AG04449 (cell line): ENCODE measurements around the gene TSPAN33.
"Not testable (repeated sequence)": the region's sequence is repeated elsewhere in the genome, so short reads cannot be mapped to it uniquely, and the experiment has no call there.

Experiments
- CTCF ChIA-PET: fragments of 350-600 bp; formaldehyde crosslinking; extraction: SDS; loops from one replicate; lab custom pipeline; 2021; ENCODE audit warnings: antibody characterized with exemption; lab: Yijun Ruan, JAX
- POLR2A ChIA-PET: fragments of 400-600, 350-600 bp; formaldehyde crosslinking; extraction: SDS; loops from one replicate; lab custom pipeline; 2020; ENCODE audit warnings: antibody characterized with exemption, inconsistent platforms; lab: Yijun Ruan, JAX
- DNase-seq: peaks from one replicate; pipeline ENCODE4 v3.0.0-alpha.2; 2010; ENCODE audit warnings: low read depth, low spot score
- H3K4me3 ChIP-seq: 2 replicates; pipeline ENCODE4 v1.5.1; 2011; ENCODE audit warnings: low read depth, mild to moderate bottlenecking, control low read depth, low read length
- TF ChIP-seq, protein P1 (sequence below): IDR thresholded peaks from one replicate; pipeline ENCODE4 v1.5.1; 2011; ENCODE audit warnings: mild to moderate bottlenecking, moderate library complexity, low read length, control low read depth, inconsistent platforms; ENCODE audit not compliant: insufficient read depth; ENCODE audit errors: missing control alignments

Gene TSPAN33

DNA sequence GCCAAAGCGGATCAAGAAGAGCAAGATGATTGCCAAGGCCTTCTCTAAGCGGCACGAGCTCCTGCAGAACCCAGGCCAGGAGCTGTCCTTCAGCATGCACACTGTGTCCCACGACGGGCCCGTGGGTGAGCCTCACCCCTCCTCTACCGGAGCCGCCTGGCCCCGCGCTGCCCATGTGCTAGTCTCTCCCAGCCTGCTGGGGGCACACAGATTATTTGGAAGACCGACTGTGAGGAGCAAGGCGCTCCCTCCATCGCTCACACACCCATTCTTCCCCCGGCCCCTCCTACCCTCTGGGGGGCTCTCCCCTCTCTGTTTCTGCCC is 66.4 kb downstream of the TSPAN33 start:
- TF ChIP-seq, protein P1, sequence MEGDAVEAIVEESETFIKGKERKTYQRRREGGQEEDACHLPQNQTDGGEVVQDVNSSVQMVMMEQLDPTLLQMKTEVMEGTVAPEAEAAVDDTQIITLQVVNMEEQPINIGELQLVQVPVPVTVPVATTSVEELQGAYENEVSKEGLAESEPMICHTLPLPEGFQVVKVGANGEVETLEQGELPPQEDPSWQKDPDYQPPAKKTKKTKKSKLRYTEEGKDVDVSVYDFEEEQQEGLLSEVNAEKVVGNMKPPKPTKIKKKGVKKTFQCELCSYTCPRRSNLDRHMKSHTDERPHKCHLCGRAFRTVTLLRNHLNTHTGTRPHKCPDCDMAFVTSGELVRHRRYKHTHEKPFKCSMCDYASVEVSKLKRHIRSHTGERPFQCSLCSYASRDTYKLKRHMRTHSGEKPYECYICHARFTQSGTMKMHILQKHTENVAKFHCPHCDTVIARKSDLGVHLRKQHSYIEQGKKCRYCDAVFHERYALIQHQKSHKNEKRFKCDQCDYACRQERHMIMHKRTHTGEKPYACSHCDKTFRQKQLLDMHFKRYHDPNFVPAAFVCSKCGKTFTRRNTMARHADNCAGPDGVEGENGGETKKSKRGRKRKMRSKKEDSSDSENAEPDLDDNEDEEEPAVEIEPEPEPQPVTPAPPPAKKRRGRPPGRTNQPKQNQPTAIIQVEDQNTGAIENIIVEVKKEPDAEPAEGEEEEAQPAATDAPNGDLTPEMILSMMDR, result no peak
- ChIA-PET POLR2A (no interaction called here), CTCF (interaction anchor here (0.6 to 12.9 kb wide), 21 partner anchors 7 to 308 kb away, joined by 3 to 297 read pairs (median 4); partner anchors contain the start of gene SMO)
- no peak for DNase-seq
- H3K4me3 ChIP-seq, result no peak overlapping the region

DNA sequence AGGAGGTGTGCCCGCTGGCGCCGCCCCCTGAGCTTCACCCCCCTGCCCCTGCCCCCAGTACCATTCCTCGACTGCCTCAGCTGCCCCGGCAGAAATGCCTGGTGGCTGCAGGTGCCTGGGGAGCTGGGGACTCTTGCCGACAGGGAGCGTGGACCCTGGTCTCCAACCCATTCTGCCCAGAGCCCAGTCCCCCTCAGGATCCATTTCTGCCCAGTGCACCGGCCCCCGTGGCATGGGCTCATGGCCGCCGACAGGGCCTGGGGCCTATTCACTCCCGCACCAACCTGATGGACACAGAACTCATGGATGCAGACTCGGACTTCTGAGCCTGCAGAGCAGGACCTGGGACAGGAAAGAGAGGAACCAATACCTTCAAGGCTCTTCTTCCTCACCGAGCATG is 67.6 kb downstream of the TSPAN33 start:
- DNase-seq, result no peak
- ChIA-PET POLR2A (no interaction called here), CTCF (interaction anchor here (1.5 to 12.9 kb wide), 4 partner anchors 10 to 262 kb away, joined by 3 to 297 read pairs (median 42); no protein-coding TSS in a partner anchor)
- TF ChIP-seq, protein P1, result no peak
- no peak overlapping the region for H3K4me3 ChIP-seq

DNA sequence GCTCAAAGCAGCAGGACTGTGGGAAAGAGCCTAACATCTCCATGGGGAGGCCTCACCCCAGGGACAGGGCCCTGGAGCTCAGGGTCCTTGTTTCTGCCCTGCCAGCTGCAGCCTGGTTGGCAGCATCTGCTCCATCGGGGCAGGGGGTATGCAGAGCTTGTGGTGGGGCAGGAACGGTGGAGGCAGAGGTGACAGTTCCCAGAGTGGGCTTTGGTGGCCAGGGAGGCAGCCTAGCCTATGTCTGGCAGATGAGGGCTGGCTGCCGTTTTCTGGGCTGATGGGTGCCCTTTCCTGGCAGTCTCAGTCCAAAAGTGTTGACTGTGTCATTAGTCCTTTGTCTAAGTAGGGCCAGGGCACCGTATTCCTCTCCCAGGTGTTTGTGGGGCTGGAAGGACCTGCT is 68.1 kb downstream of the TSPAN33 start:
- ChIA-PET CTCF (interaction anchor here (0.7 to 12.9 kb wide), 6 partner anchors 9 to 235 kb away, joined by 3 to 297 read pairs (median 14); no protein-coding TSS in a partner anchor), POLR2A (no interaction called here)
- DNase-seq, result no peak
- H3K4me3 ChIP-seq, result no peak overlapping the region
- TF ChIP-seq, protein P1, result no peak

DNA sequence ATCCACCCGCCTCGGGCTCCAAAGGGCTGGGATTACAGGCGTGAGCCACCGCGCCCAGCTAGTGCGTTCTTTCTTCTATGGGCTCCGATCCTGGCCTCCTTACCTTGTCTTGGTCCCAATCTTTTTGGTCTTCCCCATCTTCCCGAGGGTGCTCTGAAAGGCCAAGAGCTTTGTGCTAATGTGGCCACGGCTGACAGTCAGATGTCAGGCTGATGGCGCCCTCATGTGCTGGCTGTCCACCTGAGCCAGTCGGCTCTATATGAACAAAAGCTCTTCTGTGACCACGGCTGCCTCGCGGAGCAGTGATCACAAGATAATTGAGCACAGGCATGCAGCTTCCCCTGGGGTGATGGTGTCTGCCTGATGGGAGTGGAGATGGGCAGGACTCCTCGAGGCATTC is 69.3 kb downstream of the TSPAN33 start:
- CTCF ChIA-PET, result interaction anchor here (0.6 to 12.9 kb wide), 16 partner anchors 8 to 431 kb away, joined by 3 to 297 read pairs (median 4); no protein-coding TSS in a partner anchor
- POLR2A ChIA-PET, result no interaction called here
- H3K4me3 ChIP-seq, result no peak overlapping the region
- TF ChIP-seq, protein P1, result no peak
- no peak for DNase-seq

DNA sequence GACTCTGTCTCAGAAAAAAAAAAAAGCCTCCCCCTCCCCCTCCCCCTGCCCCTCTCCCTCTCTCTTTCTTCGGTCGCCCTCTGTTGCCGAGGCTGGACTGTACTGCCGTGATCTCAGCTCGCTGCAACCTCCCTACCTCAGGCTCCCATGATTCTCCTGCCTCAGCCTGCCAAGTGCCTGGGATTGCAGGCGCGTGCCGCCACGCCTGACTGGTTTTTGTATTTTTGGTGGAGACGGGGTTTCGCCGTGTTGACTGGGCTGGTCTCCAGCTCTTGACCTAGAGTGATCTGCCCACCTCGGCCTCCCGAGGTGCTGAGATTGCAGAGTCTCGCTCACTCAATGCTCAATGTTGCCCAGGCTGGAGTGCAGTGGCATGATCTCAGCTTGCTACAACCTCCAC is 71.2 kb downstream of the TSPAN33 start:
- H3K4me3 ChIP-seq, POLR2A ChIA-PET, DNase-seq: not testable (repeated sequence)
- CTCF ChIA-PET, result interaction anchor here (0.8 to 12.9 kb wide), 3 partner anchors 50 to 256 kb away, joined by 3 to 297 read pairs (median 5); no protein-coding TSS in a partner anchor

DNA sequence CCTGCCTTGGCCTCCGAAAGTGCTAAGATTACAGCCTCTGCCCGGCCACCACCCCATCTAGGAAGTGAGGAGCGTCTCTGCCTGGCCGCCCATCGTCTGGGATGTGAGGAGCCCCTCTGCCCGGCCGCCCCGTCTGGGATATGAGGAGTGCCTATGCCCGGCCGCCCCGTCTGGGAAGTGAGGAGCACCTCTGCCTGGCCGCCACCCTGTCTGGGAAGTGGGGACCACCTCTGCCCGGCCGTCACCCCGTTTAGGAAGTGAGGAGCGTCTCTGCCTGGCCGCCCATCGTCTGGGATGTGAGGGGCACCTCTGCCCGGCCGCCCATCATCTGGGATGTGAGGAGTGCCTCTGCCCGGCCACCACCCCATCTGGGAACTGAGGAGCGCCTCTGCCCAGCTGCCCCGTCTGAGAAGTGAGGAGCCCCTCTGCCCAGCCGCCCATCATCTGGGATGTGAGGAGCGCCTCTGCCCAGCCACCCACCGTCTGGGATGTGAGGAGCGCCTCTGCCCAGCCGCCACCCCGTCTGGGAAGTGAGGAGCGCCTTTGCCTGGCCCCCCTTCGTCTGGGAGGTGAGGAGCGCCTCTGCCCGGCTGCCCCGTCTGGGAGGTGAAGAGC is 71.7 kb downstream of the TSPAN33 start:
- H3K4me3 ChIP-seq, DNase-seq, POLR2A ChIA-PET: not testable (repeated sequence)
- CTCF ChIA-PET, result interaction anchor here (0.8 to 12.9 kb wide), 6 partner anchors 51 to 255 kb away, joined by 3 to 297 read pairs (median 85); no protein-coding TSS in a partner anchor

DNA sequence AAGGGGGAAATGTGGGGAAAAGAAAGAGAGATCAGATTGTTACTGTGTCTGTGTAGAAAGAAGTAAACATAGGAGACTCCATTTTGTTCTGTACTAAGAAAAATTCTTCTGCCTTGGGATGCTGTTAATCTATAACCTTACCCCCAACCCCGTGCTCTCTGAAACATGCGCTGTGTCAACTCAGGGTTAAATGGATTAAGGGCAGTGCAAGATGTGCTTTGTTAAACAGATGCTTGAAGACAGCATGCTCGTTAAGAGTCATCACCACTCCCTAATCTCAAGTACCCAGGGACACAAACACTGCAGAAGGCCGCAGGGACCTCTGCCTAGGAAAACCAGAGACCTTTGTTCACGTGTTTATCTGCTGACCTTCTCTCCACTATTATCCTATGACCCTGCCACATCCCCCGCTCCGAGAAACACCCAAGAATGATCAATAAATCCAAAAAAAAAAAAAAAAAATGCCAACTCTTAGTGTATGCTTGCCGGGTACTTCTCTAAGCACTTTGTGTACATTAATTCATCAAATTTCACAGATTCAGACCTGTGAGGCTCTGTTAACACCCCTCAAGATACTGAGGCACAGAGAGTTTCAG is 72.4 kb downstream of the TSPAN33 start:
- H3K4me3 ChIP-seq, DNase-seq, POLR2A ChIA-PET: not testable (repeated sequence)
- CTCF ChIA-PET, result interaction anchor here (0.9 to 7.9 kb wide), 24 partner anchors 8 to 430 kb away, joined by 3 to 227 read pairs (median 19); no protein-coding TSS in a partner anchor
